ENCODE data around the gene GMNC.
"Not testable (repeated sequence)": the region's sequence is repeated elsewhere in the genome, so short reads cannot be mapped to it uniquely, and the experiment has no call there.

Gene GMNC

GRCh38 chr3:190862209-190863118, at the start of gene GMNC:
Gene GMNC (minus strand): TSS chr3:190862694. CDS start chr3:190862615, 79 bp downstream.
- ATAC-seq (peak; percentile 93), DNase-seq (peak; percentile 35)
- no peak within 1 kb of the TSS for H3K27ac Mint-ChIP-seq
- H3K36me3 Mint-ChIP-seq (ENCODE audit: low read depth): no peaks in the 10 kb centered on the region
- H3K9me3 Mint-ChIP-seq: no peaks in the 10 kb centered on the region
- H3K4me3 Mint-ChIP-seq: peak within 1 kb of the TSS; percentile 58
- peaks cover 8% of the 10 kb centered on the region for H3K4me1 Mint-ChIP-seq
- H3K27me3 Mint-ChIP-seq: peaks cover 42% of the 10 kb centered on the region

- ATAC-seq: no peak
- H3K36me3 Mint-ChIP-seq (ENCODE audit: low read depth): no peaks in the 10 kb centered on the region
- no peaks in the 10 kb centered on the region for H3K9me3 Mint-ChIP-seq
- H3K4me1 Mint-ChIP-seq: no peaks in the 10 kb centered on the region
- DNase-seq: no peak
- H3K4me3 Mint-ChIP-seq: no peak overlapping the region
- H3K27ac Mint-ChIP-seq: no peak overlapping the region
- no peaks in the 10 kb centered on the region for H3K27me3 Mint-ChIP-seq
Observed at GRCh38 chr3:190911382-190911781, 48.9 kb upstream of the GMNC start.

- H3K27me3 Mint-ChIP-seq: no peaks in the 10 kb centered on the region
- H3K27ac Mint-ChIP-seq: no peak overlapping the region
- H3K4me3 Mint-ChIP-seq: no peak overlapping the region
- H3K9me3 Mint-ChIP-seq: no peaks in the 10 kb centered on the region
- DNase-seq (no peak), ATAC-seq (no peak)
- no peaks in the 10 kb centered on the region for H3K36me3 Mint-ChIP-seq (ENCODE audit: low read depth)
- H3K4me1 Mint-ChIP-seq: no peaks in the 10 kb centered on the region
Observed at GRCh38 chr3:190909908-190910307, 47.4 kb upstream of the GMNC start.

- H3K27ac Mint-ChIP-seq: no peak overlapping the region
- H3K36me3 Mint-ChIP-seq (ENCODE audit: low read depth): no peaks in the 10 kb centered on the region
- DNase-seq (no peak), ATAC-seq (no peak)
- no peaks in the 10 kb centered on the region for H3K27me3 Mint-ChIP-seq
- H3K4me1 Mint-ChIP-seq: no peaks in the 10 kb centered on the region
- peaks cover 4% of the 10 kb centered on the region for H3K9me3 Mint-ChIP-seq
- no peak overlapping the region for H3K4me3 Mint-ChIP-seq
Observed at GRCh38 chr3:190903156-190903555, 40.7 kb upstream of the GMNC start.

GRCh38 chr3:190902292-190902691, 39.8 kb upstream of the GMNC start:
- no peaks in the 10 kb centered on the region for H3K27me3 Mint-ChIP-seq
- DNase-seq (no peak), ATAC-seq (no peak)
- H3K27ac Mint-ChIP-seq: no peak overlapping the region
- H3K36me3 Mint-ChIP-seq (ENCODE audit: low read depth): no peaks in the 10 kb centered on the region
- no peaks in the 10 kb centered on the region for H3K4me1 Mint-ChIP-seq
- peaks cover 4% of the 10 kb centered on the region for H3K9me3 Mint-ChIP-seq
- H3K4me3 Mint-ChIP-seq: no peak overlapping the region

GRCh38 chr3:190892395-190892902, 30.0 kb upstream of the GMNC start:
- DNase-seq: no peak
- no peaks in the 10 kb centered on the region for H3K36me3 Mint-ChIP-seq (ENCODE audit: low read depth)
- peaks cover 7% of the 10 kb centered on the region for H3K27me3 Mint-ChIP-seq
- no peak overlapping the region for H3K27ac Mint-ChIP-seq
- no peak overlapping the region for H3K4me3 Mint-ChIP-seq
- no peak for ATAC-seq
- H3K4me1 Mint-ChIP-seq: no peaks in the 10 kb centered on the region
- H3K9me3 Mint-ChIP-seq: peaks cover 11% of the 10 kb centered on the region

- no peak for ATAC-seq
- Mint-ChIP-seq H3K9me3 (no peaks in the 10 kb centered on the region), H3K27me3 (peaks cover 10% of the 10 kb centered on the region), H3K27ac (no peak overlapping the region), H3K4me3 (no peak overlapping the region), H3K4me1 (no peaks in the 10 kb centered on the region), H3K36me3 (ENCODE audit: low read depth) (no peaks in the 10 kb centered on the region)
- DNase-seq: no peak
Observed at GRCh38 chr3:190886945-190887344, 24.5 kb upstream of the GMNC start.

GRCh38 chr3:190883973-190884832, 21.7 kb upstream of the GMNC start:
- no peak overlapping the region for H3K27ac Mint-ChIP-seq

GRCh38 chr3:190883141-190883540, 20.6 kb upstream of the GMNC start:
- Mint-ChIP-seq H3K4me1 (no peaks in the 10 kb centered on the region), H3K4me3 (no peak overlapping the region), H3K27ac (no peak overlapping the region), H3K36me3 (ENCODE audit: low read depth) (no peaks in the 10 kb centered on the region), H3K27me3 (peaks cover 8% of the 10 kb centered on the region), H3K9me3 (no peaks in the 10 kb centered on the region)
- DNase-seq: no peak
- no peak for ATAC-seq

More at GRCh38 chr3:190883973-190884832, 21.7 kb upstream of the GMNC start:
- peaks cover 8% of the 10 kb centered on the region for H3K27me3 Mint-ChIP-seq
- no peak overlapping the region for H3K4me3 Mint-ChIP-seq
- no peaks in the 10 kb centered on the region for H3K4me1 Mint-ChIP-seq
- no peaks in the 10 kb centered on the region for H3K9me3 Mint-ChIP-seq
- DNase-seq (peak; percentile 23), ATAC-seq (no peak)
- no peaks in the 10 kb centered on the region for H3K36me3 Mint-ChIP-seq (ENCODE audit: low read depth)

- H3K27ac Mint-ChIP-seq: no peak overlapping the region
- H3K27me3 Mint-ChIP-seq: peaks cover 4% of the 10 kb centered on the region
- H3K4me3 Mint-ChIP-seq: no peak overlapping the region
- no peaks in the 10 kb centered on the region for H3K9me3 Mint-ChIP-seq
- ATAC-seq (no peak), DNase-seq (peak; percentile 22)
- H3K4me1 Mint-ChIP-seq: no peaks in the 10 kb centered on the region
- H3K36me3 Mint-ChIP-seq (ENCODE audit: low read depth): no peaks in the 10 kb centered on the region
Observed at GRCh38 chr3:190877925-190878324, 15.4 kb upstream of the GMNC start.

- peak; percentile 40 for ATAC-seq
- H3K4me3 Mint-ChIP-seq; DNase-seq; H3K36me3 Mint-ChIP-seq (ENCODE audit: low read depth); H3K27me3 Mint-ChIP-seq; H3K9me3 Mint-ChIP-seq; H3K4me1 Mint-ChIP-seq; H3K27ac Mint-ChIP-seq: not testable (repeated sequence)
Observed at GRCh38 chr3:190876433-190876832, 13.9 kb upstream of the GMNC start.

- H3K36me3 Mint-ChIP-seq (ENCODE audit: low read depth); DNase-seq; H3K4me1 Mint-ChIP-seq: not testable (repeated sequence)
Observed at GRCh38 chr3:190875061-190875460, 12.6 kb upstream of the GMNC start.

GRCh38 chr3:190870127-190870526, 7.6 kb upstream of the GMNC start:
- Mint-ChIP-seq H3K4me1 (no peaks in the 10 kb centered on the region), H3K36me3 (ENCODE audit: low read depth) (no peaks in the 10 kb centered on the region), H3K4me3 (no peak overlapping the region), H3K27ac (no peak overlapping the region), H3K27me3 (peaks cover 13% of the 10 kb centered on the region), H3K9me3 (no peaks in the 10 kb centered on the region)
- no peak for DNase-seq
- no peak for ATAC-seq

More at GRCh38 chr3:190875061-190875460, 12.6 kb upstream of the GMNC start:
- not testable (repeated sequence) for H3K27me3 Mint-ChIP-seq, ATAC-seq, H3K27ac Mint-ChIP-seq, H3K4me3 Mint-ChIP-seq, H3K9me3 Mint-ChIP-seq

- DNase-seq (no peak), ATAC-seq (no peak)
- Mint-ChIP-seq H3K27me3 (peaks cover 24% of the 10 kb centered on the region), H3K27ac (no peak overlapping the region), H3K9me3 (no peaks in the 10 kb centered on the region), H3K4me1 (peaks cover 7% of the 10 kb centered on the region), H3K4me3 (no peak overlapping the region), H3K36me3 (ENCODE audit: low read depth) (no peaks in the 10 kb centered on the region)
Observed at GRCh38 chr3:190867071-190867470, 4.6 kb upstream of the GMNC start.
